Endothelial cell of umbilical vein (primary cell): Measurements from ENCODE around the gene ANKRD34A. TPM values are rescaled to one million over a fixed set of nuclear protein-coding genes. Genes with fewer than 3 reads are reported as not detected.

Experiments used
- BruUV-seq: library from RNA; stranded (reverse); fragments of 400-500 nt; replicated peaks from 2 replicates; lab custom pipeline; 2021; lab: Mats Ljungman, UMichigan
- CTCF ChIA-PET: fragments of 300-600, 350-600 bp; sonication (Branson Sonifier 250); formaldehyde crosslinking; loops from one replicate; lab custom pipeline; 2021; ENCODE audit warnings: antibody characterized with exemption, inconsistent platforms; lab: Charles Lee
- POLR2A ChIA-PET: fragments of 300-600, 350-600 bp; sonication (Branson Sonifier 250); formaldehyde crosslinking; loops from one replicate; lab custom pipeline; 2021; ENCODE audit warnings: antibody characterized with exemption, inconsistent platforms; lab: Charles Lee
- DNase-seq: peaks from one replicate; pipeline ENCODE4 v3.0.0-alpha.2; 2011; ENCODE audit warnings: low read depth, low spot score
- FAIRE-seq: peaks from 2 replicates; lab custom pipeline; 2011; peaks lifted over from hg19 to GRCh38; lab: Jason Lieb, UNC
- H2AFZ ChIP-seq: 2 replicates; pipeline ENCODE4 v1.6.0; 2012; ENCODE audit warnings: low read depth, low read length, control low read depth, inconsistent platforms
- H3K27ac ChIP-seq: 2 replicates; pipeline ENCODE4 v1.5.1; 2011; ENCODE audit warnings: low read depth, mild to moderate bottlenecking, control low read depth, low read length, moderate library complexity; ENCODE audit not compliant: insufficient read depth
- H3K27me3 ChIP-seq, 2 experiments: 2 replicates each; pipeline versions ENCODE4 v1.6.0 to v1.6.1; 2011; ENCODE audit warnings: low read length in 2 of 2, mixed read lengths in 1 of 2; ENCODE audit not compliant: control insufficient read depth in 2 of 2, insufficient read depth in 2 of 2
- H3K36me3 ChIP-seq, 2 experiments: 2 replicates in 1 of 2; 3 replicates in 1 of 2; pipeline ENCODE4 v1.5.1; 2011; ENCODE audit warnings: low read length in 2 of 2, mild to moderate bottlenecking in 1 of 2, moderate library complexity in 1 of 2; ENCODE audit not compliant: control insufficient read depth in 2 of 2, insufficient read depth in 2 of 2; ENCODE audit errors: extremely low read depth in 1 of 2
- H3K4me1 ChIP-seq: 3 replicates; pipeline ENCODE4 v1.5.1; 2011; ENCODE audit warnings: mild to moderate bottlenecking, low read length; ENCODE audit not compliant: control insufficient read depth, insufficient read depth; ENCODE audit errors: extremely low read depth
- H3K4me2 ChIP-seq: 2 replicates; pipeline ENCODE4 v1.6.1; 2011; ENCODE audit warnings: low read length, control low read depth, mixed read lengths; ENCODE audit not compliant: insufficient read depth
- H3K4me3 ChIP-seq, 3 experiments: fragments of 200-600 bp in 1 of 3; sonication (generic), shearing (Covaris generic) in 1 of 3; replicated peaks in 1 of 3; 2 replicates each; pipeline ENCODE4 v1.5.1; 2011 to 2016; ENCODE audit warnings: control low read depth in 3 of 3, low read length in 3 of 3, mild to moderate bottlenecking in 2 of 3, inconsistent platforms in 1 of 3, low read depth in 1 of 3, moderate library complexity in 1 of 3; ENCODE audit not compliant: insufficient read depth in 1 of 3
- H3K79me2 ChIP-seq: 2 replicates; pipeline ENCODE4 v1.6.0; 2012; ENCODE audit warnings: low read length, inconsistent platforms; ENCODE audit not compliant: control insufficient read depth, insufficient read depth
- H3K9ac ChIP-seq: replicated peaks from 2 replicates; pipeline ENCODE3; 2011; ENCODE audit warnings: low read length, control low read depth; ENCODE audit not compliant: insufficient read depth; ENCODE audit errors: extremely low read depth
- H3K9me1 ChIP-seq: replicated peaks from 3 replicates; pipeline ENCODE4 v1.6.0; 2011; ENCODE audit warnings: mild to moderate bottlenecking, low read length; ENCODE audit not compliant: control insufficient read depth, insufficient read depth; ENCODE audit errors: extremely low read depth
- H3K9me3 ChIP-seq: replicated peaks from 2 replicates; pipeline ENCODE4 v1.5.1; 2012; ENCODE audit warnings: low read length, inconsistent platforms; ENCODE audit not compliant: control insufficient read depth, insufficient read depth
- H4K20me1 ChIP-seq: replicated peaks from 2 replicates; pipeline ENCODE3; 2011; ENCODE audit warnings: mild to moderate bottlenecking, low read length; ENCODE audit not compliant: control insufficient read depth, insufficient read depth; ENCODE audit errors: extremely low read depth
- EZH2 ChIP-seq: IDR thresholded peaks from 2 replicates; pipeline ENCODE4 v1.6.1; 2012; ENCODE audit warnings: borderline replicate concordance, low read depth, mild to moderate bottlenecking, moderate library complexity, low read length, inconsistent platforms; ENCODE audit not compliant: severe bottlenecking
- FOS ChIP-seq: IDR thresholded peaks from 2 replicates; pipeline ENCODE4 v1.6.1; 2011; ENCODE audit warnings: mild to moderate bottlenecking, low read length, moderate library complexity, borderline replicate concordance; ENCODE audit not compliant: insufficient read depth
- GATA2 ChIP-seq: IDR thresholded peaks from 2 replicates; pipeline ENCODE4 v1.7.0; 2011; ENCODE audit warnings: low read depth, mild to moderate bottlenecking, moderate library complexity, mixed read lengths, low read length; ENCODE audit not compliant: insufficient read length, insufficient read depth
- JUN ChIP-seq: IDR thresholded peaks from 2 replicates; pipeline ENCODE4 v1.6.1; 2011; ENCODE audit warnings: borderline replicate concordance, low read depth; ENCODE audit not compliant: insufficient read length, insufficient read depth
- MAX ChIP-seq: IDR thresholded peaks from 2 replicates; pipeline ENCODE4 v1.6.1; 2011; ENCODE audit not compliant: insufficient read depth, insufficient read length
- MYC ChIP-seq: IDR thresholded peaks from one replicate; pipeline ENCODE4 v1.6.1; 2011; ENCODE audit warnings: mild to moderate bottlenecking, low read depth, low read length
- POLR2A ChIP-seq: IDR thresholded peaks from 2 replicates; pipeline ENCODE4 v1.6.1; 2012; ENCODE audit warnings: low read depth, mild to moderate bottlenecking, control low read depth, low read length
- POLR2AphosphoS5 ChIP-seq: IDR thresholded peaks from 2 replicates; pipeline ENCODE4 v1.6.1; 2012; ENCODE audit warnings: low read depth, mild to moderate bottlenecking, control low read depth, low read length, moderate library complexity; ENCODE audit not compliant: insufficient read depth
- dilution Hi-C: fragments of 300-500 bp; cut with MboI; formaldehyde crosslinking; loops from one replicate; pipeline ENCODE4 v1.15.0; 2019; ENCODE audit warnings: low sequenced_read_pairs; ENCODE audit not compliant: extremely low pct_ligation_motif_present
- intact Hi-C: fragments of 100-400 bp; cut with micrococcal nuclease; formaldehyde crosslinking; loops from one replicate; pipeline ENCODE4 v1.10.0; 2022
- polyA plus RNA-seq, 4 experiments: library from polyadenylated mRNA; depleted of rRNA in 3 of 4; stranded (reverse) in 3 of 4; unstranded in 1 of 4; fragments of >200 nt; gene quantifications; 2 replicates each; pipeline versions ENCODE4 v1.2.1 to v1.2.3, GENCODE V29; 2011 to 2012; ENCODE audit warnings: missing spikeins in 1 of 4
- total RNA-seq: library from RNA; stranded (reverse); gene quantifications from 2 replicates; pipeline ENCODE4 v1.2.3, GENCODE V29; 2021
- TF ChIP-seq, protein P1 (sequence below), 2 donors: IDR thresholded peaks; 1 replicate in 1 of 2; 2 replicates in 1 of 2; pipeline ENCODE4 v1.5.1; 2011; ENCODE audit warnings: low read length in 2 of 2, mild to moderate bottlenecking in 2 of 2, moderate library complexity in 2 of 2, control low read depth in 1 of 2, inconsistent platforms in 1 of 2, low read depth in 1 of 2; ENCODE audit not compliant: insufficient read depth in 1 of 2; ENCODE audit errors: extremely low read depth in 1 of 2

Gene ANKRD34A
- total and polyA plus RNA-seq, 2 donors (not counting 3 experiments of a cell fraction or from before 2014, with no cell fraction given), result 0.24 to 0.43 TPM

- CTCF ChIA-PET, result interaction anchor here (0.9 to 10.4 kb wide), 3 partner anchors 11 to 38 kb away, joined by 3 to 87 read pairs (median 25); partner anchors contain the start of gene LIX1L
- TSS peak; percentile 70 for BruUV-seq
- peak overlapping the region; percentile 98 for H3K4me2 ChIP-seq
- no peaks in the 10 kb centered on the region for H3K9me1 ChIP-seq
- H3K9ac ChIP-seq, result peak overlapping the region; percentile 49
- TF ChIP-seq POLR2A (no peak), POLR2AphosphoS5 (no peak), MYC (no peak), JUN (no peak), GATA2 (no peak), EZH2 (no peak), MAX (no peak), FOS (no peak)
- TF ChIP-seq, protein P1, sequence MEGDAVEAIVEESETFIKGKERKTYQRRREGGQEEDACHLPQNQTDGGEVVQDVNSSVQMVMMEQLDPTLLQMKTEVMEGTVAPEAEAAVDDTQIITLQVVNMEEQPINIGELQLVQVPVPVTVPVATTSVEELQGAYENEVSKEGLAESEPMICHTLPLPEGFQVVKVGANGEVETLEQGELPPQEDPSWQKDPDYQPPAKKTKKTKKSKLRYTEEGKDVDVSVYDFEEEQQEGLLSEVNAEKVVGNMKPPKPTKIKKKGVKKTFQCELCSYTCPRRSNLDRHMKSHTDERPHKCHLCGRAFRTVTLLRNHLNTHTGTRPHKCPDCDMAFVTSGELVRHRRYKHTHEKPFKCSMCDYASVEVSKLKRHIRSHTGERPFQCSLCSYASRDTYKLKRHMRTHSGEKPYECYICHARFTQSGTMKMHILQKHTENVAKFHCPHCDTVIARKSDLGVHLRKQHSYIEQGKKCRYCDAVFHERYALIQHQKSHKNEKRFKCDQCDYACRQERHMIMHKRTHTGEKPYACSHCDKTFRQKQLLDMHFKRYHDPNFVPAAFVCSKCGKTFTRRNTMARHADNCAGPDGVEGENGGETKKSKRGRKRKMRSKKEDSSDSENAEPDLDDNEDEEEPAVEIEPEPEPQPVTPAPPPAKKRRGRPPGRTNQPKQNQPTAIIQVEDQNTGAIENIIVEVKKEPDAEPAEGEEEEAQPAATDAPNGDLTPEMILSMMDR (IDR thresholded peaks at IDR 0.05; ENCODE audit: extremely low read depth in 1 of 2, insufficient read depth in 1 of 2, low read depth in 1 of 2, low read length in 2 of 2), result no peak
- no peak overlapping the region for H3K27ac ChIP-seq
- dilution Hi-C loops (no loop called here), intact Hi-C loops (loop anchor here (1.0 kb wide), 2 partner anchors 19 to 32 kb away; partner anchors contain the start of genes ANKRD34A and POLR3GL)
- no peak for FAIRE-seq
- H2AFZ ChIP-seq, result peak overlapping the region; percentile 72
- peaks cover 10% of the 10 kb centered on the region for H3K79me2 ChIP-seq
- peaks cover 19% of the 10 kb centered on the region for H3K4me1 ChIP-seq
- POLR2A ChIA-PET, result interaction anchor here (0.9 kb wide), 1 partner anchor 16 kb away, joined by 3 read pairs; no protein-coding TSS in a partner anchor
- H3K27me3 ChIP-seq, result no peaks in the 10 kb centered on the region
- no peaks in the 10 kb centered on the region for H3K9me3 ChIP-seq
- peak overlapping the region; percentile 97 to 98 (median 98) for H3K4me3 ChIP-seq
- peak; percentile 23 for DNase-seq
- no peaks in the 10 kb centered on the region for H4K20me1 ChIP-seq
- peaks cover 2 to 16% of the 10 kb centered on the region in 2 experiments for H3K36me3 ChIP-seq
These were observed 31.6 kb upstream of the ANKRD34A start for GRCh38 chr1:145995964-145996432.
